HepG2 (cell line): ENCODE results near the gene GRB7. TPM values are rescaled to one million over a fixed set of nuclear protein-coding genes. Genes with fewer than 3 reads are reported as not detected.

Experiments
- BORCS8-MEF2B ChIP-seq: sonication (generic); formaldehyde crosslinking; IDR thresholded peaks from 2 replicates; pipeline ENCODE4 v1.8.0; 2022; ENCODE audit warnings: mild to moderate bottlenecking, missing genetic modification reagents
- ERF ChIP-seq: IDR thresholded peaks from 2 replicates; pipeline ENCODE4 v1.6.1; 2018; ENCODE audit warnings: missing biosample characterization, missing genetic modification reagents
- FOXC1 ChIP-seq: sonication (generic); formaldehyde crosslinking; IDR thresholded peaks from 2 replicates; pipeline ENCODE4 v1.8.0; 2022; ENCODE audit warnings: mild to moderate bottlenecking, missing genetic modification reagents, borderline replicate concordance
- FOXO1 ChIP-seq: sonication (generic); formaldehyde crosslinking; IDR thresholded peaks from 2 replicates; pipeline ENCODE4 v1.4.0; 2020; ENCODE audit warnings: missing genetic modification reagents
- HNRNPK ChIP-seq: fragments of 200-400 bp; formaldehyde crosslinking; IDR thresholded peaks from 2 replicates; pipeline ENCODE4 v1.6.1; 2018; ENCODE audit warnings: low read length, low read depth, moderate library complexity, mild to moderate bottlenecking; ENCODE audit not compliant: poor library complexity, severe bottlenecking
- IRX3 ChIP-seq: sonication (generic); formaldehyde crosslinking; IDR thresholded peaks from 2 replicates; pipeline ENCODE4 v1.8.1; 2023; ENCODE audit warnings: mild to moderate bottlenecking, low read depth, missing genetic modification reagents, borderline replicate concordance
- NFATC3 ChIP-seq: sonication (generic); formaldehyde crosslinking; IDR thresholded peaks from 2 replicates; pipeline ENCODE4 v1.5.1; 2020; ENCODE audit warnings: mild to moderate bottlenecking, missing genetic modification reagents
- NR2F1 ChIP-seq, 2 experiments: fragments of 450-650 bp in 1 of 2; formaldehyde crosslinking in 1 of 2; IDR thresholded peaks; 2 replicates each; pipeline versions ENCODE4 v1.5.0 to v1.6.1; 2016 to 2020; ENCODE audit warnings: mild to moderate bottlenecking in 1 of 2, missing compliant biosample characterization in 1 of 2, missing genetic modification reagents in 1 of 2, moderate library complexity in 1 of 2
- POLR2AphosphoS2 ChIP-seq: IDR thresholded peaks from 2 replicates; pipeline ENCODE4 v1.6.1; 2011; ENCODE audit warnings: low read depth, low read length, improper control_type of control experiment
- RBM39 ChIP-seq: fragments of 200-400 bp; formaldehyde crosslinking; IDR thresholded peaks from one replicate; pipeline ENCODE4 v1.6.1; 2018; ENCODE audit warnings: antibody characterized with exemption, mild to moderate bottlenecking, low read depth, low read length; ENCODE audit not compliant: poor library complexity, severe bottlenecking
- SMAD9 ChIP-seq: sonication (generic); formaldehyde crosslinking; IDR thresholded peaks from 2 replicates; pipeline ENCODE4 v1.5.1; 2020; ENCODE audit warnings: mild to moderate bottlenecking, missing genetic modification reagents
- SRY ChIP-seq: sonication (generic); formaldehyde crosslinking; IDR thresholded peaks from 2 replicates; pipeline ENCODE4 v1.8.0; 2022; ENCODE audit warnings: mild to moderate bottlenecking, missing genetic modification reagents
- SSRP1 ChIP-seq: IDR thresholded peaks from 2 replicates; pipeline ENCODE4 v1.6.1; 2016; ENCODE audit warnings: control low read depth
- WIZ ChIP-seq: sonication (generic); formaldehyde crosslinking; IDR thresholded peaks from 2 replicates; pipeline ENCODE4 v1.5.1; 2020; ENCODE audit warnings: mild to moderate bottlenecking, missing genetic modification reagents
- ZFP41 ChIP-seq: sonication (generic); formaldehyde crosslinking; IDR thresholded peaks from 2 replicates; pipeline ENCODE4 v1.4.0; 2020; ENCODE audit warnings: mild to moderate bottlenecking, missing genetic modification reagents, borderline replicate concordance
- ZFP90 ChIP-seq: sonication (generic); formaldehyde crosslinking; IDR thresholded peaks from 2 replicates; pipeline ENCODE4 v1.8.0; 2022; ENCODE audit warnings: missing genetic modification reagents, mild to moderate bottlenecking, inconsistent platforms, borderline replicate concordance
- ZNF10 ChIP-seq: sonication (generic); formaldehyde crosslinking; IDR thresholded peaks from 2 replicates; pipeline ENCODE4 v1.4.0; 2020; ENCODE audit warnings: mild to moderate bottlenecking, low read depth, missing genetic modification reagents, borderline replicate concordance
- ZNF205 ChIP-seq: IDR thresholded peaks from 2 replicates; pipeline ENCODE4 v1.6.1; 2018; ENCODE audit warnings: missing biosample characterization, missing genetic modification reagents
- ZNF331 ChIP-seq: sonication (generic); formaldehyde crosslinking; IDR thresholded peaks from 2 replicates; pipeline ENCODE4 v1.4.0; 2020; ENCODE audit warnings: missing genetic modification reagents
- ZNF33B ChIP-seq: sonication (generic); formaldehyde crosslinking; IDR thresholded peaks from 2 replicates; pipeline ENCODE4 v1.5.1; 2020; ENCODE audit warnings: mild to moderate bottlenecking, missing genetic modification reagents
- ZNF34 ChIP-seq: sonication (generic); formaldehyde crosslinking; IDR thresholded peaks from 2 replicates; pipeline ENCODE4 v1.4.0; 2020; ENCODE audit warnings: mild to moderate bottlenecking, missing genetic modification reagents, borderline replicate concordance
- ZNF367 ChIP-seq: sonication (generic); formaldehyde crosslinking; IDR thresholded peaks from 2 replicates; pipeline ENCODE4 v1.4.0; 2020; ENCODE audit warnings: missing genetic modification reagents, borderline replicate concordance
- ZNF430 ChIP-seq: sonication (generic); formaldehyde crosslinking; IDR thresholded peaks from 2 replicates; pipeline ENCODE4 v1.9.0; 2021; ENCODE audit warnings: mild to moderate bottlenecking, missing genetic modification reagents
- ZNF615 ChIP-seq: sonication (generic); formaldehyde crosslinking; IDR thresholded peaks from 2 replicates; pipeline ENCODE4 v1.5.0; 2020; ENCODE audit warnings: mild to moderate bottlenecking, missing genetic modification reagents, borderline replicate concordance
- ZNF747 ChIP-seq: sonication (generic); formaldehyde crosslinking; IDR thresholded peaks from 2 replicates; pipeline ENCODE4 v1.8.1; 2023; ENCODE audit warnings: missing genetic modification reagents, mild to moderate bottlenecking, borderline replicate concordance
- ZNF790 ChIP-seq: sonication (generic); formaldehyde crosslinking; IDR thresholded peaks from 2 replicates; pipeline ENCODE4 v1.8.0; 2022; ENCODE audit warnings: missing genetic modification reagents, mild to moderate bottlenecking, borderline replicate concordance
- ZNF883 ChIP-seq: sonication (generic); formaldehyde crosslinking; IDR thresholded peaks from 2 replicates; pipeline ENCODE4 v1.5.1; 2020; ENCODE audit warnings: mild to moderate bottlenecking, missing genetic modification reagents; ENCODE audit errors: not compliant biosample characterization
- polyA plus RNA-seq, 8 experiments: library from polyadenylated mRNA; depleted of rRNA in 3 of 8; stranded (reverse) in 7 of 8; unstranded in 1 of 8; fragments of >200 nt; fragmentation: Illumina TruSeq in 4 of 8; extraction: Trizol in 4 of 8; gene quantifications; 2 replicates each; pipeline versions ENCODE4 v1.2.1 to v1.2.3, GENCODE V29; 2011 to 2016; ENCODE audit warnings: low read depth in 4 of 8, missing spikeins in 1 of 8, mixed read lengths in 1 of 8; ENCODE audit not compliant: insufficient read depth in 1 of 8
- total RNA-seq, 5 experiments: library from RNA; depleted of rRNA; stranded (reverse); fragments of >200 nt; fragmentation: Illumina TruSeq; extraction: Trizol; gene quantifications; 2 replicates each; pipeline ENCODE4 v1.2.3, GENCODE V29; 2016; ENCODE audit warnings: low read depth in 1 of 5
- TF ChIP-seq, protein P1 (sequence below): sonication (generic); formaldehyde crosslinking; IDR thresholded peaks from 2 replicates; pipeline ENCODE4 v1.5.0; 2020; ENCODE audit warnings: missing genetic modification reagents
- TF ChIP-seq, protein P2 (sequence below): IDR thresholded peaks from 2 replicates; pipeline ENCODE4 v1.6.1; 2016; ENCODE audit warnings: low read depth, borderline replicate concordance
- TF ChIP-seq, protein P3 (sequence below): sonication (generic); formaldehyde crosslinking; IDR thresholded peaks from 2 replicates; pipeline ENCODE4 v1.4.0; 2020; ENCODE audit warnings: missing genetic modification reagents

Gene GRB7
- total and polyA plus RNA-seq, 2 of the 13 experiments (the other 11 are each of a cell fraction or from before 2014, with no cell fraction given): 60.2 to 77.7 TPM

DNA sequence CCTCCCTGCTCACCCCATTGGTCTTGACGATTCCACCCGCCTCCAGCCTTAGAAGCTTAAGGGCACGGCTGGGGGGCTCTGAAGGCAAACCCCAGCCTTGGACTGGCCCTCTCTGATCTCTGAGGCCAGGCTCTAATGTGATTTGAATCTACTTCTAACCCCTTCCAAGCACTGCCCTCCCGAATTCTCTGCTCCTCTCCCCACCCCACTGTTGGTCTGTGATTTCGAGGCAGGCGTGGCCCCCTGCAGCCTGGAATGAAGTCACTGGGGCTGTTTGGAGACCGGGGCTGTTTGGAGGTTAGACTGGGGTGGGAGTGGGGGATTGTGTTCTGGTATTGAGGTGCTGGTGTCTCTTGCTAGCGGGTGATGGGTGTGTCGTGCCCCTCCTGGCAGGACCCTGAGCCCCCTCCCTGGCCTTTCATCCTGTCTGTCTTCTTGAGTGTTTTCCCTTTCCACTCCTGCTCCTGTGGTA is 2.2 kb downstream of the GRB7 start (continued):
- TF ChIP-seq, protein P1, sequence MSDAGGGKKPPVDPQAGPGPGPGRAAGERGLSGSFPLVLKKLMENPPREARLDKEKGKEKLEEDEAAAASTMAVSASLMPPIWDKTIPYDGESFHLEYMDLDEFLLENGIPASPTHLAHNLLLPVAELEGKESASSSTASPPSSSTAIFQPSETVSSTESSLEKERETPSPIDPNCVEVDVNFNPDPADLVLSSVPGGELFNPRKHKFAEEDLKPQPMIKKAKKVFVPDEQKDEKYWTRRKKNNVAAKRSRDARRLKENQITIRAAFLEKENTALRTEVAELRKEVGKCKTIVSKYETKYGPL (CRISPR knock-in tag): no peak
- TF ChIP-seq ZFP90 (no peak), FOXO1 (CRISPR knock-in tag) (no peak), RBM39 (peak; percentile 21), ZNF331 (CRISPR knock-in tag) (0 out of 2 replicates have a peak, but pooled peaks have one; percentile 6), ZNF367 (no peak), SMAD9 (0 out of 2 replicates have a peak, but pooled peaks have one; percentile 60), NR2F1 (CRISPR knock-in tag; IDR thresholded peaks at IDR 0.05) (no peak), ZNF34 (no peak), NFATC3 (CRISPR knock-in tag) (0 out of 2 replicates have a peak, but pooled peaks have one; percentile 12), ZFP41 (CRISPR knock-in tag) (no peak), ZNF33B (0 out of 2 replicates have a peak, but pooled peaks have one; percentile 15), ZNF790 (CRISPR knock-in tag) (0 out of 2 replicates have a peak, but pooled peaks have one; percentile 3), ZNF205 (CRISPR knock-in tag) (no peak), ZNF883 (peak; percentile 6), ZNF10 (CRISPR knock-in tag) (0 out of 2 replicates have a peak, but pooled peaks have one; percentile 21), FOXC1 (CRISPR knock-in tag) (0 out of 2 replicates have a peak, but pooled peaks have one; percentile 10), ZNF747 (CRISPR knock-in tag) (no peak), SSRP1 (CRISPR knock-in tag) (peak; percentile 88; the same call in 1 of the 2 replicates), WIZ (CRISPR knock-in tag) (no peak), HNRNPK (peak; percentile 1), SRY (CRISPR knock-in tag) (no peak), IRX3 (CRISPR knock-in tag) (no peak), BORCS8-MEF2B (CRISPR knock-in tag) (peak; percentile 56; the same call in 1 of the 2 replicates), ZNF615 (CRISPR knock-in tag) (0 out of 2 replicates have a peak, but pooled peaks have one; percentile 0), ERF (CRISPR knock-in tag) (no peak), ZNF430 (CRISPR knock-in tag) (peak; percentile 46; the same call in 1 of the 2 replicates), POLR2AphosphoS2 (no peak)
- TF ChIP-seq, protein P2, sequence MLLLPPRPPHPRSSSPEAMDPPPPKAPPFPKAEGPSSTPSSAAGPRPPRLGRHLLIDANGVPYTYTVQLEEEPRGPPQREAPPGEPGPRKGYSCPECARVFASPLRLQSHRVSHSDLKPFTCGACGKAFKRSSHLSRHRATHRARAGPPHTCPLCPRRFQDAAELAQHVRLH (CRISPR knock-in tag): 0 out of 2 replicates have a peak, but pooled peaks have one; percentile 5
- TF ChIP-seq, protein P3, sequence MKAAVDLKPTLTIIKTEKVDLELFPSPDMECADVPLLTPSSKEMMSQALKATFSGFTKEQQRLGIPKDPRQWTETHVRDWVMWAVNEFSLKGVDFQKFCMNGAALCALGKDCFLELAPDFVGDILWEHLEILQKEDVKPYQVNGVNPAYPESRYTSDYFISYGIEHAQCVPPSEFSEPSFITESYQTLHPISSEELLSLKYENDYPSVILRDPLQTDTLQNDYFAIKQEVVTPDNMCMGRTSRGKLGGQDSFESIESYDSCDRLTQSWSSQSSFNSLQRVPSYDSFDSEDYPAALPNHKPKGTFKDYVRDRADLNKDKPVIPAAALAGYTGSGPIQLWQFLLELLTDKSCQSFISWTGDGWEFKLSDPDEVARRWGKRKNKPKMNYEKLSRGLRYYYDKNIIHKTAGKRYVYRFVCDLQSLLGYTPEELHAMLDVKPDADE (CRISPR knock-in tag): peak; percentile 83; the same call in 1 of the 2 replicates
